HUES64 (cell line): ENCODE data around the gene MRPL39.

ENCODE experiments used
- H3K27ac ChIP-seq: 2 replicates; pipeline ENCODE4 v1.7.0; 2013; ENCODE audit warnings: low read depth, low read length, inconsistent platforms
- H3K27me3 ChIP-seq: 2 replicates; pipeline ENCODE4 v1.6.1; 2013; ENCODE audit warnings: mild to moderate bottlenecking, low read length; ENCODE audit not compliant: insufficient read depth
- H3K36me3 ChIP-seq: 2 replicates; pipeline ENCODE4 v1.6.1; 2013; ENCODE audit warnings: mild to moderate bottlenecking, low read length; ENCODE audit not compliant: insufficient read depth
- H3K4me1 ChIP-seq: 2 replicates; pipeline ENCODE4 v1.6.1; 2013; ENCODE audit warnings: mild to moderate bottlenecking, low read length, moderate library complexity; ENCODE audit not compliant: insufficient read depth
- H3K4me3 ChIP-seq: 2 replicates; pipeline ENCODE4 v1.5.1; 2013; ENCODE audit warnings: mild to moderate bottlenecking, low read length, moderate library complexity
- H3K9ac ChIP-seq: 2 replicates; pipeline ENCODE4 v1.6.1; 2013; ENCODE audit warnings: mild to moderate bottlenecking, low read depth, low read length
- H3K9me3 ChIP-seq: 2 replicates; pipeline ENCODE4 v1.6.1; 2013; ENCODE audit warnings: low read depth, low read length; ENCODE audit not compliant: insufficient read depth
- WGBS: fragments of 150-250, 120-280 bp; methylation state at CpG from one replicate; pipeline ENCODE4 v1.1.7; 2013; ENCODE audit warnings: missing lambda C conversion rate; 5-methylcytosine and 5-hydroxymethylcytosine counted together

Gene MRPL39

GRCh38 chr21:25579226-25580013, 27.9 kb downstream of the MRPL39 start:
- Histone ChIP-seq H3K4me1 (peaks cover 4% of the 10 kb centered on the region; the same call in 1 of the 2 replicates), H3K4me3 (no peak overlapping the region), H3K27ac (no peak overlapping the region), H3K36me3 (peaks cover 7% of the 10 kb centered on the region), H3K9ac (no peak overlapping the region), H3K9me3 (no peaks in the 10 kb centered on the region), H3K27me3 (no peaks in the 10 kb centered on the region)
- WGBS: no CpG with 5 or more reads among the region's 4 CpGs

- Histone ChIP-seq H3K4me1 (peaks cover 9% of the 10 kb centered on the region; the same call in 1 of the 2 replicates), H3K9ac (no peak overlapping the region), H3K27me3 (no peaks in the 10 kb centered on the region), H3K9me3 (no peaks in the 10 kb centered on the region), H3K4me3 (no peak overlapping the region), H3K36me3 (peaks cover 7% of the 10 kb centered on the region), H3K27ac (no peak overlapping the region)
- WGBS: 94% methylated on average over 7 of the region's 7 CpGs
Measured at GRCh38 chr21:25578056-25578961, 29.0 kb downstream of the MRPL39 start.

- Histone ChIP-seq H3K4me3 (no peak overlapping the region), H3K9me3 (no peaks in the 10 kb centered on the region), H3K4me1 (peaks cover 9% of the 10 kb centered on the region; the same call in 1 of the 2 replicates), H3K9ac (no peak overlapping the region), H3K27me3 (no peaks in the 10 kb centered on the region), H3K36me3 (peaks cover 7% of the 10 kb centered on the region), H3K27ac (no peak overlapping the region)
- WGBS: 97% methylated on average over 3 of the region's 3 CpGs
Measured at GRCh38 chr21:25577424-25578055, 29.7 kb downstream of the MRPL39 start.

- H3K9ac ChIP-seq: no peak overlapping the region
- no peaks in the 10 kb centered on the region for H3K27me3 ChIP-seq
- WGBS: 79% methylated on average over 5 of the region's 6 CpGs
- no peaks in the 10 kb centered on the region for H3K9me3 ChIP-seq
- peaks cover 7% of the 10 kb centered on the region for H3K36me3 ChIP-seq
- no peak overlapping the region for H3K4me3 ChIP-seq
- peaks cover 9% of the 10 kb centered on the region; the same call in 1 of the 2 replicates for H3K4me1 ChIP-seq
- no peak overlapping the region for H3K27ac ChIP-seq
Measured at GRCh38 chr21:25573409-25574206, 33.7 kb downstream of the MRPL39 start.

- H3K9ac ChIP-seq: no peak overlapping the region
- H3K4me3 ChIP-seq: no peak overlapping the region
- H3K27me3 ChIP-seq: no peaks in the 10 kb centered on the region
- WGBS: 94% methylated on average over 1 of the region's 3 CpGs
- no peak overlapping the region for H3K27ac ChIP-seq
- H3K9me3 ChIP-seq: no peaks in the 10 kb centered on the region
- H3K36me3 ChIP-seq: peaks cover 7% of the 10 kb centered on the region
- H3K4me1 ChIP-seq: peaks cover 13% of the 10 kb centered on the region; the same call in 1 of the 2 replicates
Measured at GRCh38 chr21:25572861-25573310, 34.4 kb downstream of the MRPL39 start.

- no peak overlapping the region for H3K9ac ChIP-seq
- H3K4me1 ChIP-seq: peaks cover 13% of the 10 kb centered on the region; the same call in 1 of the 2 replicates
- H3K9me3 ChIP-seq: no peaks in the 10 kb centered on the region
- no peaks in the 10 kb centered on the region for H3K27me3 ChIP-seq
- no peaks in the 10 kb centered on the region for H3K36me3 ChIP-seq
- H3K27ac ChIP-seq: no peak overlapping the region
- H3K4me3 ChIP-seq: no peak overlapping the region
- 91% methylated on average over 1 of the region's 1 CpG for WGBS
Measured at GRCh38 chr21:25571726-25572121, 35.6 kb downstream of the MRPL39 start.

- H3K27me3 ChIP-seq: no peaks in the 10 kb centered on the region
- no peak overlapping the region for H3K4me3 ChIP-seq
- 0 out of 2 replicates have a peak, but pooled peaks cover 10% of the 10 kb centered on the region for H3K4me1 ChIP-seq
- 91% methylated on average over 4 of the region's 4 CpGs for WGBS
- H3K27ac ChIP-seq: no peak overlapping the region
- no peak overlapping the region for H3K9ac ChIP-seq
- no peaks in the 10 kb centered on the region for H3K9me3 ChIP-seq
- H3K36me3 ChIP-seq: no peaks in the 10 kb centered on the region; the same call in 1 of the 2 replicates
Measured at GRCh38 chr21:25569711-25570110, 37.6 kb downstream of the MRPL39 start.

- Histone ChIP-seq H3K4me3 (no peak overlapping the region), H3K27me3 (no peaks in the 10 kb centered on the region), H3K27ac (no peak overlapping the region), H3K9ac (no peak overlapping the region), H3K4me1 (0 out of 2 replicates have a peak, but pooled peaks cover 7% of the 10 kb centered on the region), H3K9me3 (no peaks in the 10 kb centered on the region), H3K36me3 (no peaks in the 10 kb centered on the region; the same call in 1 of the 2 replicates)
- WGBS: 100% methylated on average over 1 of the region's 1 CpG
Measured at GRCh38 chr21:25569084-25569483, 38.2 kb downstream of the MRPL39 start.

GRCh38 chr21:25568246-25568645, 39.0 kb downstream of the MRPL39 start:
- H3K4me3 ChIP-seq: no peak overlapping the region
- no peak overlapping the region for H3K9ac ChIP-seq
- 0 out of 2 replicates have a peak, but pooled peaks cover 5% of the 10 kb centered on the region for H3K4me1 ChIP-seq

GRCh38 chr21:25567472-25567871, 39.8 kb downstream of the MRPL39 start:
- WGBS: 89% methylated on average over 4 of the region's 4 CpGs
- Histone ChIP-seq H3K27me3 (peaks cover 13% of the 10 kb centered on the region), H3K9ac (no peak overlapping the region), H3K27ac (no peak overlapping the region), H3K36me3 (no peaks in the 10 kb centered on the region; the same call in 1 of the 2 replicates), H3K4me3 (no peak overlapping the region), H3K9me3 (no peaks in the 10 kb centered on the region), H3K4me1 (0 out of 2 replicates have a peak, but pooled peaks cover 5% of the 10 kb centered on the region)

More at GRCh38 chr21:25568246-25568645, 39.0 kb downstream of the MRPL39 start:
- Histone ChIP-seq H3K27me3 (peaks cover 5% of the 10 kb centered on the region), H3K9me3 (no peaks in the 10 kb centered on the region), H3K36me3 (no peaks in the 10 kb centered on the region; the same call in 1 of the 2 replicates), H3K27ac (no peak overlapping the region)
- 75% methylated on average over 4 of the region's 5 CpGs for WGBS
